Endothelial cell of umbilical vein (primary cell): ENCODE data around the gene SEPTIN7.

Experiments used
- CTCF ChIP-seq, 2 donors: IDR thresholded peaks; 1 replicate in 1 of 2; 2 replicates in 1 of 2; pipeline ENCODE4 v1.5.1; 2011; ENCODE audit warnings: low read length in 2 of 2, mild to moderate bottlenecking in 2 of 2, moderate library complexity in 2 of 2, control low read depth in 1 of 2, inconsistent platforms in 1 of 2, low read depth in 1 of 2; ENCODE audit not compliant: insufficient read depth in 1 of 2; ENCODE audit errors: extremely low read depth in 1 of 2
- EZH2 ChIP-seq: IDR thresholded peaks from 2 replicates; pipeline ENCODE4 v1.6.1; 2012; ENCODE audit warnings: borderline replicate concordance, low read depth, mild to moderate bottlenecking, moderate library complexity, low read length, inconsistent platforms; ENCODE audit not compliant: severe bottlenecking
- FOS ChIP-seq: IDR thresholded peaks from 2 replicates; pipeline ENCODE4 v1.6.1; 2011; ENCODE audit warnings: mild to moderate bottlenecking, low read length, moderate library complexity, borderline replicate concordance; ENCODE audit not compliant: insufficient read depth
- GATA2 ChIP-seq: IDR thresholded peaks from 2 replicates; pipeline ENCODE4 v1.7.0; 2011; ENCODE audit warnings: low read depth, mild to moderate bottlenecking, moderate library complexity, mixed read lengths, low read length; ENCODE audit not compliant: insufficient read length, insufficient read depth
- JUN ChIP-seq: IDR thresholded peaks from 2 replicates; pipeline ENCODE4 v1.6.1; 2011; ENCODE audit warnings: borderline replicate concordance, low read depth; ENCODE audit not compliant: insufficient read length, insufficient read depth
- MAX ChIP-seq: IDR thresholded peaks from 2 replicates; pipeline ENCODE4 v1.6.1; 2011; ENCODE audit not compliant: insufficient read depth, insufficient read length
- MYC ChIP-seq: IDR thresholded peaks from one replicate; pipeline ENCODE4 v1.6.1; 2011; ENCODE audit warnings: mild to moderate bottlenecking, low read depth, low read length
- POLR2A ChIP-seq: IDR thresholded peaks from 2 replicates; pipeline ENCODE4 v1.6.1; 2012; ENCODE audit warnings: low read depth, mild to moderate bottlenecking, control low read depth, low read length
- POLR2AphosphoS5 ChIP-seq: IDR thresholded peaks from 2 replicates; pipeline ENCODE4 v1.6.1; 2012; ENCODE audit warnings: low read depth, mild to moderate bottlenecking, control low read depth, low read length, moderate library complexity; ENCODE audit not compliant: insufficient read depth

GRCh38 chr7:35781200-35781701, 19.6 kb upstream of the SEPTIN7 start:
- TF ChIP-seq GATA2 (no peak), CTCF (IDR thresholded peaks at IDR 0.05; ENCODE audit: extremely low read depth in 1 of 2, insufficient read depth in 1 of 2, low read depth in 1 of 2, low read length in 2 of 2) (no peak), POLR2AphosphoS5 (no peak), POLR2A (no peak), JUN (no peak), EZH2 (no peak), MAX (no peak), MYC (no peak), FOS (no peak)
